Fibroblast of skin of back (primary cell): ENCODE measurements around the gene ZBTB7B.

Source experiments
- DNase-seq: peaks from one replicate; pipeline ENCODE4 v3.0.0-alpha.2; 2013

The ZBTB7B gene

GRCh38 chr1:155005076-155006011 lies 2.7 kb downstream of the ZBTB7B start:
- DNase-seq: no peak

- peak; percentile 44 for DNase-seq
These were observed 4.0 kb downstream of the ZBTB7B start for GRCh38 chr1:155006601-155007101.

GRCh38 chr1:155007251-155007828 lies 4.7 kb downstream of the ZBTB7B start:
- DNase-seq: no peak

- DNase-seq: no peak
These were observed 5.7 kb downstream of the ZBTB7B start for GRCh38 chr1:155008015-155008941.

GRCh38 chr1:155009221-155009711 lies 6.7 kb downstream of the ZBTB7B start:
- no peak for DNase-seq

GRCh38 chr1:155009742-155010141 lies 7.1 kb downstream of the ZBTB7B start:
- DNase-seq: no peak

- DNase-seq: no peak
These were observed 7.8 kb downstream of the ZBTB7B start for GRCh38 chr1:155010211-155010918.

- no peak for DNase-seq
These were observed 8.4 kb downstream of the ZBTB7B start for GRCh38 chr1:155011004-155011416.

GRCh38 chr1:155011437-155012025 lies 8.9 kb downstream of the ZBTB7B start:
- no peak for DNase-seq

GRCh38 chr1:155012026-155012546 lies 9.5 kb downstream of the ZBTB7B start:
- peak; percentile 57 for DNase-seq

GRCh38 chr1:155012776-155013602 lies 10.4 kb downstream of the ZBTB7B start:
- DNase-seq: no peak

GRCh38 chr1:155013632-155014031 lies 11.0 kb downstream of the ZBTB7B start:
- no peak for DNase-seq

GRCh38 chr1:155014709-155015508 lies 12.3 kb downstream of the ZBTB7B start:
- DNase-seq: no peak

GRCh38 chr1:155015527-155016230 lies 13.1 kb downstream of the ZBTB7B start:
- no peak for DNase-seq

- DNase-seq: no peak
These were observed 13.7 kb downstream of the ZBTB7B start for GRCh38 chr1:155016231-155016831.

GRCh38 chr1:155017041-155017945 lies 14.7 kb downstream of the ZBTB7B start:
- DNase-seq: peak; percentile 86

GRCh38 chr1:155017946-155018316 lies 15.3 kb downstream of the ZBTB7B start:
- no peak for DNase-seq
